GM21390 (cell line): ENCODE results near the gene AHCTF1.

Source experiments
- ATAC-seq: cut with Tn5 transposase; IDR thresholded peaks from one replicate; pipeline ENCODE4 v1.9.1; 2021; ENCODE audit not compliant: unreplicated experiment

Gene AHCTF1

DNA sequence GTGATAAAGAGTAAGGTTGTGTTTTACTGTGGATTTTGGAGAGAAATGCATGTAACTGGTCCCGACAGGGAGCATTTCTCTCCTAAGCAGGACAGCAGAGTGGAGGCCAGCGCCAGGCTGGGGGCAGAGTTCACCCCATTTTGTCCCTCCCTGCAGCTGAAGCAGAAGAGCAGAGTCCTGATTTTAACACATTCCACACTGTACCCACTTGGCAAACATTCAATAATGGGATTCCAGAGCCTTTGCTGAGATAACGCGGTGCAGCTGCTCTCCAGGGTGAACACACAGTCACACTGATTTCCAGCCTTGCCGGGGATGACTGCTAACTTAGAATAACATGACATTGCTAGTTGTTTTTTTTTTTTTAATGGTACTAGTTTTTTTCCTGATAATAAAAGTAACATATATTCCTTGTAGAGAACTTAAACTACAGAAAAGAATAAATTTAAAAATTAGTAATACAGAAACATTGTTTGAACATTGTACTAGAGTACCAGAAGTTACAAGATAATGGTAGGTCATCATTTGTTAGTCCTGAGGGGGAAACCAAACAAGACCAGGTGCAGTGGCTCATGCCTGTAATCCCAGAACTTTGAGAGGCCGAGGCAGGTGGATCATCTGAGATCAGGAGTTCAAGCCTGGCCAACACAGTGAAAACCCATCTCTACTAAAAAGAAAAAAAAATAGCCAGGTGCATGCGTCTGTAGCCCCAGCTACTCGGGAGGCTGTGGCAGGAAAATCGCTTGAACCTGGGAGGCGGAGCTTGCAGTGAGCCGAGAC is 130.3 kb downstream of the AHCTF1 start:
- ATAC-seq: no peak

- no peak for ATAC-seq
Measured at GRCh38 chr1:246800756-246801155, 131.0 kb downstream of the AHCTF1 start.

GRCh38 chr1:246800356-246800755 is 131.4 kb downstream of the AHCTF1 start:
- ATAC-seq: no peak

DNA sequence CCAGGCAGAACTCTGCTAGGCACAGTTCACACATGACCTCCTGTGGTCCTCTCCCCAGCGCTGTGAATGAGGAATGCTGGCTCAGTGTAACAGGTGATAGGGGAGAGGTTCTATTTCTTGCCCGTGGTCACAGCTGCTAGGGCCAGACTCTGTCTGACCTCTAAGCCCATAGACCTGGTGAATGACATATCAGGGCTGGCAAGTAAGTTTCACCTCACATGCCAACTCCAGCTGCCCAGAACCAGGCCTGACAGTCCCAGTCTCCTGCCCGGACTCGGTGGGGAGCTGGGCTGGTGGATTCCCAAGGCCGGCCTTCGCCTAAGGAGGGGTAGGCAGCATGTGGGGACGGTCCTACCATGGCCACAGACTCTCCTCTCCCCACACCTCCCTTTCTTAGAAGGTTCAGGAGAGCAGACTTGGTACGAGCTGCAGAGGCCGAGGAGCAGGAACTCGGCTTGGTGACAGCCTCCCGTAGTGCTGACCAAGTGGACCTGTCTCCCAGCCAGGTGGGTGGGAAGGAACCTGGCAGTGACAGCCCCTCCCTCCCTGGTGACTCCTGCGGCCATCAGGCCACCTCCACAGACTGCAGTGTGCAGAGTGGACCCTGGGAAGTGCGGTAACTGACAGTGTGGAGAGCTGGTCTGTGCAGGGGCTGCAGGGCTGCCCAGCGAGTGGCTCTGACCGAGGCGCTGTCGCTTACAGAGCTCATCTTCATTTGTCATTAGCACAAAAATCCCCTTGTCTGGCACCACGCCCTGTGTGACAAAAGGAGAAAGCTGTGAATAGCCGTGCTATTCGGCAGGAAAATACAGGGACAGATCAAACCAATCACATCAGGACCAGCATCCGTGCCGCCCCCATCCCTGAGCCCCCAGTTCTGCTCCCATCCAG is 132.9 kb downstream of the AHCTF1 start:
- no peak for ATAC-seq

GRCh38 chr1:246798107-246798506 is 133.6 kb downstream of the AHCTF1 start:
- no peak for ATAC-seq

DNA sequence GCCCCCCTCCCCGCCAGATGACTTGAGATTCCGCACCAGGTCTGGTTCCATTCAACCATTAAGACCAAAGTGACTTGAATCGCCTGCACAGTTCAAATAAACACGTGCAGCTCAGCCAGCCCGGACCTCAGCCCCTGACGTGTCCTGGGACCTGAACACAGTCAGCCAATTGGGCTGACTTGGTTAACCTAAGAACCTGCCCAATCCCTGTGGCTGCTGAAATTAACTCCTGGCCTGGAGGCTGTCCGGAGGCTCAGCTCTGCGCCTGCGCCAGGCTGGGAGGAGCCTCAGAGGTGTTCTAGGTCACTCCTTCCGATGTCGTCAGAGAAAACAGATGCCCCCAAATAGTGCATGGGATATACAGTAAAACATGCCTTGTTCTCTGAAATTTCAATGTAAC is 134.2 kb downstream of the AHCTF1 start:
- ATAC-seq: no peak

DNA sequence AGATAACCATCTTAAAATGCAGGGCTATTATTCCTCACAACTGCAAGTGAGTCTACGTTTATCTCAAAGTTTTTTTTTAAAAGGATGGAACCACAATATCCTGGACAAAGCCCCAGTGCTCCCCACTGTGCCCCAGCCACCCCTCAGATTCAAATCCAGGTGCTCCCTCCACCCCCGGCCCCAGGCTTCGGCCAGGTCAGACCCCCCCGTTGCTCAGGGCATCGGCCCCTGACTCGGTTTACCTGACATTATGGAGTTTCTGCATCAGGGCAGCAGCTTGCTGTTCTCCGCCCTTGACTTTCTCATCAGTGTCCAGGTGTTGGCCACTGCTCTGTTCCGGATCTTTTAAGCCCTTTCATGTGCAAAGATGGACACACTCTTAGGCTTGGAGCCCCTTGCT is 134.6 kb downstream of the AHCTF1 start:
- ATAC-seq: no peak

GRCh38 chr1:246795906-246796694 is 135.6 kb downstream of the AHCTF1 start:
- ATAC-seq: no peak

- ATAC-seq: no peak
Measured at GRCh38 chr1:246794828-246795671, 136.7 kb downstream of the AHCTF1 start.

DNA sequence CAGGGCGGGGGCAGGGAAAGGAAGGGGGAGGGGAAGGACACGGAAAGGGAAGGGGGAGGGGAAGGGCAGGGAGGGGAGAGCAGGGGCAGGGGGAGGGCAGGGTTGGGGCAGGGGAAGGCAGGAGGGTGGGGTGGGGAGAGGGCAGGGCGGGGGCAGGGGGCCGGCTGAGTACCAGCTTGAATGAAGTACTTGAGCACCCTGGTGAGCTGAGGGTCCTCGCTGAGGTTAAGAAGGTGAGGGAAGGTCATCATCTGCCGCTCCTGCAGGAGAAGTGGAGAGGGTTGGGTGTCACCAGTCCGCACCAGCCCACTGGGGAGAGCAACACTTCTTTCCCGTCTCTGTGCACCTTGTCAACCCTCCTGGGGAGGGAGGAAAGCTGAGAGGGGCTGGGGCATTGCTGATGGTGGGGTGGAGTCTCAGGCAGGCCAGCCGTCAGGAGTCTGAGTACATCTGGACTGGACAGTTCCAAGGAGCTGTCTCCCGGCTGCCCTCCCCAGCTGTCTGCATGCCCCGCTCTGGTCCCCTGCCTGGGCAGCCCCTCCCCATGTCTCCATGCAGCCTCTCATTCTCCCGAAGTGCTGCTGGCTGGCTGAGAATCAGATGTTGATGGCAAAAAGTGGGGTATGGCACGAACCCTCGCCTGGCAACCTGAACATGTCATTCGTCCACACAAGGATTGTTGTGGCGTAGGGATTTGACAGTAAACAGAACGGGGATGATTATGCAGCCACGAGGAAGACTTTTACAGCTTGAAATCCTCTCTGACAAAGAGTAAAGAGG is 137.5 kb downstream of the AHCTF1 start:
- no peak for ATAC-seq

DNA sequence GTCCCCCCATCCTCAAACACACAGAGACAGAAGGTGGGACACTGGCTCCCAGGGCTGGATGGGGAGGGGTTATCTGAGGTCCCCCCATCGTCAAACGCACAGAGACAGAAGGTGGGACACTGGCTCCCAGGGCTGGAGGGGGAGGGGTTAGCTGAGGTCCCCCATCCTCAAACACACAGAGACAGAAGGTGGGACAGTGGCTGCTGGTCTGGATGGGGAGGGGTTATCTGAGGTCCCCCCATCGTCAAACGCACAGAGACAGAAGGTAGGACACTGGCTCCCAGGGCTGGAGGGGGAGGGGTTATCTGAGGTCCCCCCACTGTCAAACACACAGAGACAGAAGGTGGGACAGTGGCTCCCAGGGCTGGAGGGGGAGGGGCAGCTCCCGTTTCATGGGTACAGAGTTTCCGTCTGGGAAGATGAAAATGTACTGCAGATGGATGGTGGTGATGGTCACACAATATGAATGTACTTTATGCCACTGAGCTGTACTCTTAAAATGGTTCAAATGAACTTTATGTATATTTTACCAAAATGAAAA is 138.3 kb downstream of the AHCTF1 start:
- no peak for ATAC-seq

DNA sequence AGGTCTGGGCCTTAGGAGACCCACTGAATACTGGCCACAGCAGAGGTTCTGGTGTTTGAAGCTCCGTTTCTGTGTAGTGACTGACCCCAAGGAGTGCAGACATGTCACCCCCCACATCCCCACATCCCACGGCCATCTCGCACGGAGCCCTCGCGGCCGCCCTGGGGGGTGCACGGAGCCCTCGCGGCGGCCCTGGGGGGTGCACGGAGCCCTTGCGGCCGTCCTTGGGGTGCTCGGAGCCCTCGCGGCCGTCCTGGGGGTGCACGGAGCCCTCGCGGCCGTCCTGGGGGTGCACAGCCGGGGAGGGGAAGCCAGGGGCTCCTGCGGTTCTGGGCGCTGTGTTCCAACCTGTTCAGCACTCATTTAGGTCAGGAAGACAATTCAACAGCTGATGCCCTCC is 139.1 kb downstream of the AHCTF1 start:
- ATAC-seq: no peak

GRCh38 chr1:246791303-246791918 is 140.3 kb downstream of the AHCTF1 start:
- no peak for ATAC-seq

GRCh38 chr1:246790833-246791232 is 140.9 kb downstream of the AHCTF1 start:
- ATAC-seq: no peak

GRCh38 chr1:246790364-246790763 is 141.4 kb downstream of the AHCTF1 start:
- no peak for ATAC-seq

DNA sequence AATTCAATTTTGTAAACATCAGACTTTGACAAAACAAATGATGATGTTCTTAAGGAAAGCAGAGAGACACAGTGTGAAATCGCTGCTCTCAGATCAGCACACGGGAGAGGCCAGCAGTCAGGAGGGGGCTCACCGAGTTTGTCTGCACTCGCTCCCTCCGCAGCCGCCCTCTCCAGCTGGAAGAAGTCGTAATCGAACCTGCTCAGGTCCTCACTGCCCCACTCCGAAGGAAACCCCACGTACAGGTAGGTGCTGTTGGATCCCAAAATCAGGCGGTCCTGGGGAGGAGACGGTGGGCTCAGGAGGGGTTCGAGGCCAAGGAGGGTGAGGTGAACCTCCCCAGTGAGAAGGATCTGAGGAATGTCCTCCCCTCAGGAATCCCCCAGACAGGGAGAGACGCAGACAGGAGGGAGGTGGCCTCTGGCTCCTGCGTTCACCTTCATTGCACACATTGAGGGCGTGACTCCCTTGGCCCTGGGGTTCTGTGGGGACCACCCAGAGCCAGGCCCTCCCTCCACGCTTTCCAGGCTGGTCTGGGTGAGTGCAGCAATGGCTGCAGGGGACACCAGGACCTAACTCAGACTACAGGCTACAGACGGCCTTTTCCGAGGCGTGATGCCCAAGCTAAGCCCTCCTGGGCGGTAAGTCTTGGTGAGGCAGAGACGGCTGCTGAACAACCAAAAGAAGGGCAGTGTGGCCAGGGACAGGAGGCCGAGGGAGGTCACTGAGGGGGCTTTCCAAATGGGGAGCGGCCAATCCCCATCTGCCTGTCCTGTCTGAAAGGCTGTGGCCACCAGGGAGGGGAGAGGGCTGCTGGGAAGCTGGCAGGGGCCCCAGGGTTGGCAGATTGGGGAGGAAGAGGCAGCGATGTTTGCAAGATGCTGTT is 142.1 kb downstream of the AHCTF1 start:
- no peak for ATAC-seq
